RWPE2 (cell line): ENCODE data around the gene FBXL17.
A peak's percentile ranks its signal among the peaks of the same experiment; 100 is the strongest.

Experiments
- ATAC-seq: fragments of 200-7000 bp; cut with Tn5 transposase; 3 replicates; pipeline ENCODE4 v1.9.1; 2021; ENCODE audit warnings: low read depth
- DNase-seq: peaks from one replicate; pipeline ENCODE4 v3.0.0-alpha.2; 2020; ENCODE audit warnings: low spot score
- H3K27ac ChIP-seq: fragments of 450-650 bp; 2 replicates; pipeline ENCODE4 v1.5.1; 2017; ENCODE audit warnings: mild to moderate bottlenecking; ENCODE audit not compliant: poor library complexity, severe bottlenecking
- H3K27me3 ChIP-seq: fragments of 250-450 bp; sonication (Bioruptor Pico); 2 replicates; pipeline ENCODE4 v1.5.1; 2021; ENCODE audit warnings: mild to moderate bottlenecking, moderate library complexity; ENCODE audit not compliant: insufficient read depth, poor library complexity, severe bottlenecking
- H3K36me3 ChIP-seq: fragments of 250-450 bp; sonication (Bioruptor Pico); 2 replicates; pipeline ENCODE4 v1.5.1; 2020; ENCODE audit warnings: low read depth, mild to moderate bottlenecking, moderate library complexity
- H3K4me1 ChIP-seq: fragments of 250-450 bp; sonication (Bioruptor Pico); 2 replicates; pipeline ENCODE4 v1.5.1; 2021; ENCODE audit warnings: mild to moderate bottlenecking, moderate library complexity; ENCODE audit not compliant: insufficient read depth, poor library complexity, severe bottlenecking
- H3K4me3 ChIP-seq: fragments of 250-450 bp; sonication (Bioruptor Pico); 2 replicates; pipeline ENCODE4 v1.5.1; 2021; ENCODE audit warnings: mild to moderate bottlenecking, moderate library complexity; ENCODE audit not compliant: severe bottlenecking
- H3K9me3 ChIP-seq: fragments of 250-450 bp; sonication (Bioruptor Pico); 2 replicates; pipeline ENCODE4 v1.5.1; 2021; ENCODE audit warnings: mild to moderate bottlenecking, moderate library complexity; ENCODE audit not compliant: severe bottlenecking
- CTCF ChIP-seq: fragments of 450-650 bp; IDR thresholded peaks from one replicate; pipeline ENCODE4 v1.5.1; 2017; ENCODE audit warnings: mild to moderate bottlenecking, moderate library complexity; ENCODE audit not compliant: poor library complexity, severe bottlenecking

Gene FBXL17

DNA sequence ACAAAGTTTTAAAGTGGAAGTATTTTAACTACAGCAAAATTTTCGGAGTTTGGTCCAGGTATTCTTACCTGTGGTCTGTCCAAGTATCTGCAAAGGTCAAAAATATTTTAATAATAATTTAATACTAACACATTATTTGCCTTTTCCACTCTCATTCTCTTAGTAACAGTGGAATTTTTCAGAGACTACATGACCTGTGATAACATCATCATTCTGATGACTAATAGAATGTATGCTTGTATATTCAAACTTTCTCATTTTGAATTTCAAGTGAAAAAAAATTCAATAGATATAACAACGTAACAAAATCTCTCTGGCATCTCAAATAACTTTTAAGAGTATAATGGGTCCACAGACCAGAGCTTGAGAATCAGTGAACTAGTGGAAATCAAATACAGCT lies 78.3 kb downstream of the FBXL17 start:
- H3K36me3 ChIP-seq, result no peaks in the 10 kb centered on the region; the same call in 1 of the 2 replicates
- TF ChIP-seq CTCF, result no peak
- ATAC-seq (peak; percentile 53; the same call in 2 of the 3 replicates), DNase-seq (no peak)
- H3K4me3 ChIP-seq, result no peak overlapping the region
- H3K27me3 ChIP-seq, result no peaks in the 10 kb centered on the region
- H3K9me3 ChIP-seq, result no peaks in the 10 kb centered on the region
- H3K27ac ChIP-seq, result no peak overlapping the region
- peaks cover 14% of the 10 kb centered on the region for H3K4me1 ChIP-seq

GRCh38 chr5:108303086-108303485 lies 78.8 kb downstream of the FBXL17 start:
- no peaks in the 10 kb centered on the region for H3K9me3 ChIP-seq
- no peak for ATAC-seq
- no peak for DNase-seq
- no peaks in the 10 kb centered on the region; the same call in 1 of the 2 replicates for H3K36me3 ChIP-seq
- no peaks in the 10 kb centered on the region for H3K27me3 ChIP-seq
- no peak for TF ChIP-seq CTCF
- peaks cover 19% of the 10 kb centered on the region for H3K4me1 ChIP-seq
- H3K27ac ChIP-seq, result no peak overlapping the region
- H3K4me3 ChIP-seq, result no peak overlapping the region

DNA sequence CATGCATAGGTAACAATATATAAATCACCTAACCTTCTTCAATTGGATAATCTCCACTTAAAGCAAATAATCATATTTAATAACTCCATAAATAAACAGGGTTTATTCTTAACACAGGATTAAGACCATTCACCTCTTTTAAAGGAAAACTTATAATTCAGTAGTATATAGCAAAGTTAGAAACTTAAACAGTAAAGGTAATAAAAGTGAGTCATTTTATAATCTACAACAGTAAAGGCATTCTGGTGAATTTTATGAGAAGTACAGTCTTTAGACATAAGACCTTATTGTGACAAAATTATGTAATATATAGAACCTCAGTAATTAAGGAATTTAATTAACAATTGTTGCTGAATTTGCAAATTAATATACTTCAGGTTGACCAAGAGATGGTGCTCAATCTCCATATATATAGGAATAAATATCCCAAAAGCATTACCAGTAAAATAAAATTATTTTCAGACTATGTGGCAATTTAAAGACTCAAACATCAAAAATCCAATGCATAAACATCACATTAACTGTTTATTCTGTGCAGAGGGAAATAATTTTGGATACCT lies 84.8 kb downstream of the FBXL17 start:
- H3K27me3 ChIP-seq, result no peaks in the 10 kb centered on the region
- ATAC-seq (no peak), DNase-seq (no peak)
- no peak overlapping the region for H3K27ac ChIP-seq
- H3K4me3 ChIP-seq, result no peak overlapping the region
- no peaks in the 10 kb centered on the region for H3K36me3 ChIP-seq
- peak; percentile 33 for TF ChIP-seq CTCF
- H3K9me3 ChIP-seq, result no peaks in the 10 kb centered on the region
- H3K4me1 ChIP-seq, result peaks cover 29% of the 10 kb centered on the region

GRCh38 chr5:108295578-108296368 lies 86.1 kb downstream of the FBXL17 start:
- Histone ChIP-seq H3K27ac (peak overlapping the region; percentile 70), H3K36me3 (no peaks in the 10 kb centered on the region), H3K9me3 (no peaks in the 10 kb centered on the region), H3K27me3 (no peaks in the 10 kb centered on the region), H3K4me3 (no peak overlapping the region), H3K4me1 (peaks cover 29% of the 10 kb centered on the region)
- TF ChIP-seq CTCF, result no peak
- peak; percentile 87 for ATAC-seq
- no peak for DNase-seq
